ENCODE data around the gene RCBTB2.

GRCh38 chr13:48483575-48483974 lies 49.3 kb downstream of the RCBTB2 start:
- no peak for TF ChIP-seq CTCF (IDR thresholded peaks at IDR 0.05; ENCODE audit: insufficient read depth, low read depth, low read length)
- no peak for TF ChIP-seq EZH2 (IDR thresholded peaks at IDR 0.05; ENCODE audit: insufficient read depth, low read length)
